Stimulated activated CD4-positive, alpha-beta T cell treated with anti-CD3 and anti-CD28 coated beads, Interleukin-15, amount 100 ng/mL, for 1 hour (primary cell): ENCODE results near the gene DNER.
"Not testable (repeated sequence)": the region's sequence is repeated elsewhere in the genome, so short reads cannot be mapped to it uniquely, and the experiment has no call there.

Experiments used
- DNase-seq, 2 donors: peaks; one replicate each; pipeline ENCODE4 v3.0.0-alpha.2; 2020; ENCODE audit warnings: low read depth in 1 of 2, low spot score in 1 of 2

DNER gene

DNA sequence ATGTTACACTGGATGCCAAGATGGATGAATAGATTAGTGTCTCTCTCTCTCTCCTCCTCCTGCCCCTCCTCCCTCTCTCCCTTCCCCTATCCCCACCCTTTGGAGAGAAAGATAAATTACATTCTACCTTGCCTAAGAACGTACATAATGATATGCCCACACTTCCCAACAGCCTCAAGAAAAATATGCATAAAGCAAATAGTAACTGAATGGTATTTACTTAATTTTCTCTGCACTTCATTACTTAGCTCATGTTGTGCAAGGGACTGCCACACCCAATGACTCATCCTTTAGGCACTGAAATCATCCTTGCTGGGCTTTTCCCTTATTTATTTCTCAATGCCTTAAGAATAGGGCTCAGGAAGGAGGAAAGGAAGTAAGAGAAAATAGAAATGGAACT is 306.0 kb downstream of the DNER start:
- DNase-seq: no peak

DNA sequence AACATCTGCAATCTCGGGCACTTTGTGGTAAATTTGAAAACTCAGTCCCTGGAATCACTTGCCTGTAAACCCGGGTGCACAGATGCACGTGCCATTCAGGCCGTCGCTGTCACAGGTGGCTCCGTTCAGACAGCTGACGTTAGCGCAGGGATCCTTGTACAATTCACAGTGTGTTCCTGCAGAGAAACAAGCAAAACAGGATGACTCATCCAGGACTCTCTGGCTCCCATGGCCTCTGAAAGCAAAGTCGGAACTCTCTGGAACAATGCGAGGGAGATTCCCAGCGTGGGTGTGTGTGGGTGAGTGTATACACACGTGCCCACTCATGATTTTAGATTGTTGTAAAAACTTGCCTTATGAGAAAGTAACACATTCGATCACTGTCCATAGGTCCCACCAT is 307.2 kb downstream of the DNER start:
- DNase-seq: no peak

DNA sequence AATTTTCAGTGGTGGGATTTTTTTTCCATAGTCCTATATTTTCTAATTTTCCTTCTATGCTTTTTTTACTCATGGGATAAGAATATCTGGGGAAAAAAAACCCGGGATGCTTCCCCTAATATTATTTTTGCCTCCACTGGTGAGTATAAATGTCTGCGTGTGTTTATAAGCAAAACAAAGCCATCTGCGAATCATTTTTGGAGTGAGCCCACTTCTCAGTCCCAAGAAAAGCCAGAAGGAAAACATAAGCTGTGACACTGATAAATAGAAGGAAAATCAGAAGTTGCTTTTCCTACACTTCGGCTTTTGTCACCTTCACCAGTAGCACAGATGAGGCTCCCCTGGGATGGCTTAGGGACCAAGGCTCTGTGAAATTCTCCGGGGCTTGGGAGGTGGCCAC is 308.6 kb downstream of the DNER start:
- no peak for DNase-seq

DNA sequence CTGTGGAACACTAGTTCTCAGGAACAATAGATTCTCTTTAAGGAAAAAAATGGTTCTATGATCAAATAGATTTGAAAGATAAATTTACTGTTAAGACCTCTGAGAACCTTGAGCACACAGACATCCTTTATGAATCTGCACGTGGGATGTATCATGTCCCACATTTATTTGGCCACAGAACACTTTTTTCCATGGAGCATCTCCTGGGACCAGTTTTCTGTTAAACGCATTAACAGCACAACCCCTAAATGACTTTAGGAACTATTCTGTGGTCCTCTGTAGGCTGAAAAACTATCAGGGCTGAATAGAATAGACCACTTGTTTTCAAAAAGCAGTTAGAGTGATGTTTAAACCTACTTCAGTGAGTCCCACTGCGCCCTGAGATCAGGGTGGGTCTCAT is 311.1 kb downstream of the DNER start:
- DNase-seq: no peak

DNA sequence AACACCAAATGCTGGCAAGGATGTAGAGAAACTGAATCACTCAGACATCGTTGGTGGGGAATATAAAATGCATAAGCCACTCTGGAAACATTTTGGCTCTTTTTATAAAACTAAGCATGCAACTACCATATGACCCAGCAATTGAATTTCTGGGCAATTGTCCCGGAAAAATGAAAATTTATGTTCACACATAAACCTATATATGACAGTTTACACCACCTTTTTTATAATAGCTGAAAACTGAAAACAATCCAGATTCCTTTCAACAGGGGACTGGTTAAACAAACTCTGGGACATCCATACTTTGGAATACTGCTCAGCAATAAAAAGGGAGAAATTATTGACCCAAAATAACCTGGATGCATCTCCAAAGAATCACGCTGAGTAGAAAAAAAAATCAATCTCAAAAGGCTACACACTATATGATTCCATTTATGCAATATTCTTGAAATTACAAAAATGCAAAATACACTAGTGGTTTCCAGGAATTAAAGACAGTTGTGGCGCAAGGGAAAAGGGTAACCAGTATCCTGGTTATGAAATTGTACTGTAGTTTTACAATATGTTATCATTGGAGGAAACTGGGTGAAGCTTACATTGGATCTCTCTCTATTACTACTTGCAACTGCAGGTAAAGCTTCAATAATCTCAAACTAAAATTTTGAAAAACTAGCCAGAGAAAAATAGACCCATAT is 313.0 kb downstream of the DNER start:
- DNase-seq: no peak

DNA sequence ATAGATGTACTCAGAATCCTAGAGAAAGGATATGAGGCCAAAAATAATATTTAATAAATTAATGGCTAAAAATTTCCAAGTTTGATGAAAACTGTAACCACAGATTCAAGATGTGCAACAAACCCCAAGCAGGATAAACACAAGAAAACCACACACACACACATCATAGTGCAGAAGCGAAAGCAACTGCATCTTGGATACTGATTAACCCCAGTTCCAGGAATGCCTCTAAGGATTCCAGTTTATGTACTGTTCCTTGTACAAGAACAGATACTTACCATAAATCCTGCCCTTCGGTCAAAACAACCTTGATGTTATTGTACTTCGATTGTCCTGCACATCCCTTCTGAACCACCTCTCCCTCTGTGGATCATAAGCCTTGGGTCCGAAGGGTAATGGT is 320.4 kb downstream of the DNER start:
- DNase-seq: no peak

DNA sequence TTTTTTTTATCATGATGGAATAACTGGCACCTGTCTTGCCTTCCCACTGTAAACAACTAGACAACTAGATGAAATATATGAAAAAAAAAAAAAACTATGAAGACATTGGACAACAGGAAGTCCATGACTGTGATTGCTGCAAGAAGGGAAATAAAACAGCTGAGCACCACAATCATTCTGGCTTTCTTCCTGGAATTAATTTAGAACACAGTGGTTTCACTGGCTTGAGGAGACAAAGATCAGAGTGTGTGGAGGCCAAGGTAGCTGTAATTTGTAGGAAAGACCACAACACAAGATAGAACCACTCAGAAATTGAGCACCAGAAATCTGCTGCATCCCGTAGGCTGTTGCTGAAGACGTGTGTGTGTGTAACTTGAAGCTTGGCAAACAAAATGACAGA is 322.2 kb downstream of the DNER start:
- DNase-seq: no peak

DNA sequence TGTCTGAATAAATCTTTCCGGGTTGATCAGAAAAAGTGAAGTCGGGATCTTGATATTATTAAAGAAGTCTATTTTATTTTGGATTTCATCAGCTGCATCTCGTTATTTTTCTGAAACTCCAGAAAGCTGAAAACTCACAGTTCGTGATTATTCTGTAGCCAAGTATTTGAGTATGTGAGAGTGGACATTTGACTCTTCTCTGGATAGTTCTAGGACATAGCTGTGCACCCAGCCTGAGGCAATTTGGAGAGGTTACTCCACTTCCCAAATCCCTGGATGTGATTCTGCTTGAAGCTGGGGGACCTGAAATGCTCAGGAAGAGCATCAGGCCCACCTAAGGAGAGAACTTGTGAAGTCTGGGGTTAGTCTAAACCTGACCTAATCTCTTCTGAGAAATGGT is 325.6 kb downstream of the DNER start:
- DNase-seq: no peak

DNA sequence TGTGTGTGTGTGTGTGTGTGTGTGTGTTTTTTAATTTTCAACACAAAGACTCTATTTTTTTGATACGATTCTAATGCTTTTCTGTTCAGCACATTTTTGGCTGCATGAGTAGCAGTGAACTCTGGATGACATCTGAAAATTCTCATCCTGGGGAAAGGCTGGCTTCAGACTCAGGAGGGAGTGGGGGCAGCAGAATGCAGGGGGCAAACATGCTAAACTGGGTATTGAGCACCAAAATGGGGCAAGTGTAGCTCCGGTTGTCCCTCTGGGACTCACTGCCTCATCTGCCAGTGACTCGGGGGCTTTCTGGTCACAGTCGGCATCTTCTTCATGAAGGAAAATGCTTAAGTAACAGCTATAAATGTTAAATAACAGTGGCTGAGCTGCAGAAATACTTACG is 326.5 kb downstream of the DNER start:
- DNase-seq: no peak

DNA sequence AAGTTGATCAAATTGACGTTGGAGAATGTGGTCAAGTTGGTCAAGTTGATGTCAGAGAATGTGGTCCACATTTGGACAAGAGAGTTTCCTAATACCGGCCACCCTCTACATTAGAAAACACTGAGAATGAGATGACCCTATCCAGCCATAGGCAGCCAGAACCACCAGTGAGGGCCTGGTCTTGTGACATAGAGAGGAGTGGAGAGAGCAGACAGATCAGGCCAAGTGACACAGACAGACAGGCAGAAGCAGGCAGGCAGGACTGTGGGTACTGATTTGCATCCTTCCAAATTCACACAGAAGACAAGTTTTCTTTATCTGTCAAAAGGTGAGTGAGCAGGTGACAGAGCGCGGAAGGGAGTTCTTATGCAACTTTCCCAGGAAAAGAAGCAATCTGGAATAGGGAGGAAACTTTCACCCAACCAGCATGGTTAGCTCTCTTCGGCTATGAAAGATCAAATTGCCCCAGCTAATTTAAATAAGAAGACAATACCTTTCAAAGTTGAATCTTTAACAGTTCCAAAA is 334.2 kb downstream of the DNER start:
- no peak for DNase-seq

DNA sequence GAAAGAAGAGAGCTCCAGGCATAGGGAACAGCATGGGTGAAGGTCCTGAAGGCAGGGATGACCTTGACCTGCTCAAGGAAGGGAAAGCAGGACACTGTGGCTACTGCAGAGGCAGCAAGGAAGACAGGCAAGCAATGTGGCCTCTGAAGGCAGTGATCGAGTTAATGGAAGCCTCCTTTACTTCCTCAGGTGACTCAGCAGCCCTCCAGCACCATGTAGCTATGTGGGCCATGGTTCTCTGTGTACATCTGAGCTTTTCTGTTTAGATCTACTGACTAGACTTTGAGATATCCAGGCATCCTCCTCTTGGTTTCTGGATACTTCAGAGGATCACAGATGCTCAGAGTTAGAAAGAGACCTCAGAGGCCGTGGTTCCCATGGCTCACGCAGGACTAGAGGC is 336.0 kb downstream of the DNER start:
- DNase-seq: no peak

DNA sequence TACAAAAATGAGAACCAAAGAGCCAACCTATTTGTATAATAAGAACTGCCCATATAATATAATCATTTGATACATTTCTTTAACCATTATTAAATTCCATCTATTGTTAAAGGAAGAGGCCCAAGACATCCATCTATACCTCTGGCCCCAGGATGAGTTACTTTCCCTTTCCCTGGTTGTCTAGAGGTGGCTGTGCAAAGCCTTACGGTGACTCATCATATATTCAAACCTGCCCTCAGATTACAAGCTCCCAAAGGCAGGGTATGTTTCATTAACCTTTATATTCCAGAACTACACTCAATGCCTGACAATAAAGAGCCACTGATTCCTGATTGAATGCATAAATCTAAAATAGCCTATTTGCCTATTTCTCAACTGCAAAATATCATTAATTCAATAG is 337.5 kb downstream of the DNER start:
- DNase-seq: no peak

DNA sequence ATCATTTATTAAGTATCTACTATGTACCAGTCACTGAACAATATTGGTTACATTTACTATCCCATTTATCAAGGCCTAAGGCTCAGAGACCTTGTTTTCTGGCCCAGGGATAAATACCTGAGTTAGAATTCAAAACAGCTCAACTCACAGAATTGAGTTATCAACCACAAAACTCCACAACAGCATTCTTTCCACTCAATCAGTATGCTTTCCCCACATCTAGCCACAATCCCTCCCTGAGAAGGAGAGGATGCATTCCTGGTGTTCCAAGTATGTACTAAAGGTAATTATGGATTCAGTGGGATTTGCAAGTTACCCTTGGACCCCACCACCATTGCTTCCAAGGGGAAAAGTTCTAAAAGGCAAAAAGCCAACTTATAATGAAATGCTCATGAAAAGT is 339.1 kb downstream of the DNER start:
- DNase-seq: no peak

DNA sequence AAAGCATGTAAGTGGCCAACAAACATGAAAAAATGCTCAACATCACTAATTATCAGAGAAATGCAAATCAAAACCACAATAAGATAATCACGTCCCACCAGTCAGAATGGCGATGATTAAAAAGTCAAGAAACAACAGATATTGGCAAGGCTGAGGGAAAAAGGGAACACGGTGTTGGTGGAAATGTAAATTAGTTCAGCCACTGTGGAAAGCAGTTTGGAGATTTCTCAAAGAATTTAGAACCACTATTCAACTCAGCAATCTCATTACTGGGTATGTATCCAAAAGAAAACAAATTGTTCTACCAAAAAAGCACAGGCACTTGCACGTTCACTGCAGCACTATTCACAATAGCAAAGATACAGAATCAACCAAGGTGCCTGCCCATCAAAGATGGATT is 341.0 kb downstream of the DNER start:
- DNase-seq: not testable (repeated sequence)

DNA sequence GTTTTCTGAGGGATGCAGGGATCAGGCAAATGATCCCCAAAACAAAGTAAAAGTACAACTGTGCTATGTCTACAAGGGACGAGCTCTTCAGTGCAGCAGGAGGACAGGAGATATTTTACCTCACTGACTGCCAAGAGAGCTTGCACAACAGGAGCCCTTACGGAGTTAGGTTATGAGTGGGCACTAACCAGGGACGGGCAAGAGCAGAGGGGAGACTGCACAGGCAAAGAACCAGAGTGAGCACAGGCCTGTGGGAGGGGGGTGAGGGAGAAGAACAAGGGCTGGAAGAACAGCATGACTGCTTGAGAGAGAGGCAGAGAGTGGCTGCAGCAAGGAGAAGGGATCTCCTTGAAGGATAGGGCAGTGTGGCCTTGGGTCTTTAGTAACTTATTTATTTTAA is 342.1 kb downstream of the DNER start:
- no peak for DNase-seq

DNA sequence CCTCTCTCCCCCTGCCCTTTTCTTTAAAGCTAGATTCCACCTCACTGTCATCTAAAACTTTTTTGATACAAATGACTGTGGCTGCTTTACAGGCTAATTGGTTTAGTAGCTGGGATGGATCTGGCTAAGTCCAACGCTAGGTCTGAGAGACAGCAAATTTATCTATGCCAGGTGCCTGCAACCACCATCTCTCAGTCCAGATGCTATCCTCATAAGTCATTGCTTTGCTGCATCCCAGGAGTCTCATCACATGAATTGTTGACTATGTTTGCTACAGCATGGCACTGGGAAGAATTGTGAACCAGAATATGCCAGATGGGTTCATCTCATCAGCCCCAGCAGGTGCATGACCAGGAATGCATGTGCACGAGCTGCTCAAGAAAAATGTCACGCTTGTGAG is 343.3 kb downstream of the DNER start:
- no peak for DNase-seq

DNA sequence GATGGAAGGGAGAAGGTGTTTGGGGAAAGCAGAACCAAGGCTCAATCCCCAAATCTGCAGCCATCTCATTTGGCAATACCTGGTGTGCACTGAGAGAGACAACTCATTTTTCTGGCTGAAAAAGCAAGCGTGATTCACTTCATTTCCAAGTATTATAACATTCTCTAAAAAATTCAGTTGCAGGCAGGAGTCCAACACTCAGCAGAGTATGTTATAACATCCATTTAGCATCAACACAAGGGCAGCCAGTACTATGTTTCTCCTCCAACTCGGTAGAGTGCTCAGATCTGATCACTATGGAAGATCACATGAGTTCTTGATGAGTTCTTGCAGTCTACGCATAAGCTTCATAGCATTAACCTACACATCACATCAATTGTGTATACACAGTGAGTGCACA is 343.8 kb downstream of the DNER start:
- no peak for DNase-seq

DNA sequence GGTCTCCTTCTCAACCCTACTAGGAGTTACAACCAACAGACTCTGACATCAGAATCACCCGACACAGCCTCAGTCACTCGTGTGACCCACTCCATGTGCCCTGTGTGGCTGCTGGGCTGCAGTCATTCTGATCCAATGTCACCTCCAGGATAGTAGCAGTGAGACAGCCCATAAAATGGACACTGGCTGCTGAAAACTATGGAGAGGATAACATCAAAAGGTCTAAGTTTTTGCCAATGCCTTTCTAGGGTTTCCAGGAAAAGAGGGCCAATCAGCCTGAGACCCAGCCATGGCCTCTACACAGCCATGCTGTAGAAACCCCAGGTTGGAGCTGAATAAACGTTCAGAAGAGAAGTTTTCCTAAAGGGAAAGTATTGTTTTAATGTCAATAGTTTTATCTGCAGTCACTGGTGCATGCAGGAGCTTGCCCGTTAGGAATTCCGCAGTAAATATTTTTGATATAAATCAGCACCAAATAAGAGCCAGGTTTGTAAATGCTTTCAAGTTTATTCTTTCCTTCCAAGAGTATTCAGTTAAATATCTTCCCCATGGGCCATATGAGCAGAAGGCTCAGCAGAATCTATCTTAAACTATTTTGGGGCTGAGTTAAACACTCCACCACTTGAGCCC is 351.1 kb downstream of the DNER start:
- DNase-seq: no peak

DNA sequence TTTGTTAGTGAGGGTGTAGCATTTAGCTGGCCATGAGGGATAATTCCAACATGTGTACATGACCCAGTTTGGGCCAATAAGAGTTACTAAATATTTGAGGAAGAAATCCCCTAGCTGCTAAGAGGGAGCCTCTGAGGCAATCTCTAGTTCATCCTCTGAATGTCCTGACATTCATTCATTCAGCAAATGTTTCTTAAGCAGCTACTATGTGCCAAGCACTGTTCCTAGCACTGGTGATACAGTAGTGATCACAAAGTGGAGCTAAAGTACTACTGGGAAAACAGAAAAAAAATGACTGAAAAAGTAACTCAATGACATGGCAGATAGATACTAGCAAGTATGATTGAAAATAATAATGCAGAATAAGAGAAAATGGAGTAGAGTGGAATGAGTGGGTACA is 363.5 kb downstream of the DNER start:
- no peak for DNase-seq

DNA sequence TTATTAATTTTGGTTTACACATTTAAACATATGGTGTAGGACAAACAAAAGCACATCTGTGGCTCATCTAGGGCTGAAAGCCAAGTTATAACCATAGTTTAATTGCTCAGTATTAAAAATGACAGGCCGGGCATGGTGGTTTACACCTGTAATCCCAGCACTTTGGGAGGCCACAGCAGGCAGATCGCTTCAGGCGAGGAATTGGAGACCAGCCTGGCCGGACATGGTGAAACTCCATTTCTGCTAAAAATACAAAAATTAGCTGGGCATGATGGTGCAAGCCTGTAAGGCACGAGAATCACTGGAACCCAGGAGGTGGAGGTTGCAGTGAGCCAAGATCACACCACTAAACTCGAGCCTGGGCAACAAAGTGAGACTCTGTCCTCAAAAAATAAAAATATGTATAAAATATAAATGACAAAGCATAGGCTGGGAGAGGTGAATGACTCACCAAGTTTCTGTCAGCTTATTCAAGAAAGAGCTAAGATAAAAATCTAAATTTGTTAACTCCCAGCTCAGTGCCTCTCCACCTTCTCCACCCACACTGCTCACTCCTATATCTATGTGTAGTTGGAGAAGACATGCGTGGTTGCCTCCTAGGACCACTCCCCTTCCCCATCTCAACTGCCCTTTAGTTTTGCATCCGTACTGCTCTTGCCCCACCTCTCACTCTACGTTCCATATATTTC is 364.1 kb downstream of the DNER start:
- no peak for DNase-seq

DNA sequence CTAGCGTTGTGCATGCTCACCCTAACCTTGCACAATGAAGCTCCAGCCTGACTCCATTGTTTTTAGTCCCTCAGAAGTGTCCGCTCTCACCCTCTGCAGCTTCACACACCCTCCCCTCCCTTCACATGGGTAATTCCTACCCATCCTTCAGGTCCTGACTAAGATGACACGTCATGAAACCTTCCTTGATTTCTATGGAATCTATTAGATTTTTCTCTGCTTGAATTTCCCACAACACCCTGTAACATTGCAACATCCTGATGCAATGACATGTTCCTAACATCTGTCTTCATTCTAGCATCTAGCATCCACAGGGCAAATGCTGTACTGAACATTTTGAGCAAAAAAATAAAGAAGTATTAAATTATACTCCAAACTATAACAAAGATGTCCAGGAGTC is 366.2 kb downstream of the DNER start:
- no peak for DNase-seq

DNA sequence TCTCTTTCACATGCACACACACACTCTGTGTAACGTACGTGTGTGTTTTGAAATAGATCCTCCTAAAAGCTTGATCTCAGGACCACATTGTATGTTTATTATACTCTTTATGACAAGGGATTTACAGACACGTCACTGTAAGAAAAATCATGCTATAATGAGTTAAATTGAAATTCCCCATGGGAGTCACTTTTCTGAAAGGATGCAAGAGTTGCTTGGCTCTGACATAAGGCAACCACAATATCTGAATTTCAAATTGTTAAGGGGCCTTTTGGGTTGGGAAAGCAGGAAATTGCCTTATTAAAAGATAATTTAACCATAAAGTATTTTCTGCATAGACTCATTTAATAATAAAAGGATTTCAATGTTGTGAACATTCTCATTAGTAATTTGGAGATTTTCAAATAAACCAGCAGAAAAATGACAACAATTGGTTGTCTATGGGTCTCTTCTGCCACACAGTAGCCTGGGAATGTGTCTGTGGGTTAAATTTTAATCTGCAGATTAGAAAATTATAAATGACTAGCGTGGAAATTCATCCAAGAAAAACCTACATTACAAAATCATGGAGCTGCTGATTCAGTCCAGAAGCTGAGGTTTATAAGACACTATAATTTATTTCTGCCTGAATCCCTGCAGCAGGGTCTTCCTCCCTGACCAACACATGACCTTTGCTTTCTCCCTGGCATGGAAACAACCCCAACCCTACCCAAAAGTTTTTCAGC is 367.4 kb downstream of the DNER start:
- no peak for DNase-seq
